SK-N-SH (cell line): Measurements from ENCODE around the gene FOXP1. TPM values are rescaled to one million over a fixed set of nuclear protein-coding genes. Genes with fewer than 3 reads are reported as not detected.

Experiments used
- CTCF ChIA-PET: fragments of 300-600, 350-600 bp; formaldehyde crosslinking; extraction: SDS; loops from one replicate; lab custom pipeline; 2021; lab: Yijun Ruan, JAX
- POLR2A ChIA-PET: fragments of 350-600 bp; sonication (Branson Sonifier 250); formaldehyde crosslinking; extraction: SDS; loops from one replicate; lab custom pipeline; 2020; ENCODE audit warnings: antibody characterized with exemption, inconsistent platforms; lab: Yijun Ruan, JAX
- DNase-seq: peaks from one replicate; pipeline ENCODE4 v3.0.0; 2012
- H2AFZ ChIP-seq: fragments of 200-600 bp; sonication (generic); 2 replicates; pipeline ENCODE4 v1.8.1; 2016; ENCODE audit warnings: antibody characterized with exemption, mild to moderate bottlenecking, low read depth
- H3F3A ChIP-seq: fragments of 200-600 bp; sonication (generic); replicated peaks from 2 replicates; pipeline ENCODE3; 2016; ENCODE audit warnings: antibody characterized with exemption, mild to moderate bottlenecking; ENCODE audit not compliant: insufficient read depth
- H3K27ac ChIP-seq, 2 experiments: fragments of 200-500 bp in 1 of 2; fragments of 200-600 bp in 1 of 2; sonication (Bioruptor generic) in 1 of 2; sonication (generic), shearing (Covaris generic) in 1 of 2; 2 replicates each; pipeline versions ENCODE4 v1.5.1 to v1.6.1; 2014 to 2016; ENCODE audit warnings: low read depth in 2 of 2, inconsistent platforms in 1 of 2, low read length in 1 of 2, mild to moderate bottlenecking in 1 of 2, mixed read lengths in 1 of 2
- H3K27me3 ChIP-seq: fragments of 200-600 bp; sonication (generic), shearing (Covaris generic); 2 replicates; pipeline ENCODE4 v1.6.1; 2016; ENCODE audit warnings: mixed run types; ENCODE audit not compliant: insufficient read depth
- H3K36me3 ChIP-seq, 2 experiments: fragments of 200-500 bp in 1 of 2; fragments of 200-600 bp in 1 of 2; sonication (Bioruptor generic) in 1 of 2; sonication (generic) in 1 of 2; replicated peaks in 1 of 2; 2 replicates each; pipeline versions ENCODE3 to v1.5.1; 2014 to 2016; ENCODE audit warnings: low read length in 1 of 2, mild to moderate bottlenecking in 1 of 2; ENCODE audit not compliant: insufficient read depth in 2 of 2, control insufficient read depth in 1 of 2
- H3K4me1 ChIP-seq, 2 experiments: fragments of 200-500 bp in 1 of 2; fragments of 200-600 bp in 1 of 2; sonication (Bioruptor generic) in 1 of 2; sonication (generic), shearing (Covaris generic) in 1 of 2; 2 replicates each; pipeline versions ENCODE4 v1.5.1 to v1.6.1; 2014 to 2016; ENCODE audit warnings: low read depth in 1 of 2, low read length in 1 of 2, mixed run types in 1 of 2; ENCODE audit not compliant: insufficient read depth in 2 of 2, control insufficient read depth in 1 of 2
- H3K4me2 ChIP-seq: fragments of 200-600 bp; sonication (generic), shearing (Covaris generic); 2 replicates; pipeline ENCODE4 v1.6.1; 2017; ENCODE audit warnings: mixed run types
- H3K4me3 ChIP-seq, 2 experiments: fragments of 200-500 bp in 1 of 2; fragments of 200-600 bp in 1 of 2; sonication (Bioruptor generic) in 1 of 2; sonication (generic), shearing (Covaris generic) in 1 of 2; 2 replicates each; pipeline versions ENCODE4 v1.5.1 to v1.8.1; 2014 to 2016; ENCODE audit warnings: low read depth in 2 of 2, inconsistent platforms in 1 of 2, low read length in 1 of 2, mild to moderate bottlenecking in 1 of 2, mixed read lengths in 1 of 2, moderate library complexity in 1 of 2
- H3K79me2 ChIP-seq: fragments of 200-600 bp; sonication (generic); 2 replicates; pipeline ENCODE4 v1.8.1; 2017; ENCODE audit warnings: mild to moderate bottlenecking; ENCODE audit not compliant: insufficient read depth
- H3K9ac ChIP-seq: fragments of 200-600 bp; sonication (generic); 2 replicates; pipeline ENCODE4 v1.6.1; 2017; ENCODE audit warnings: mixed run types
- H3K9me2 ChIP-seq: fragments of 200-600 bp; sonication (generic); 2 replicates; pipeline ENCODE4 v1.6.1; 2017; ENCODE audit warnings: mixed run types
- H3K9me3 ChIP-seq: fragments of 200-600 bp; sonication (generic); 2 replicates; pipeline ENCODE4 v1.6.1; 2017; ENCODE audit warnings: mixed run types, mild to moderate bottlenecking, moderate library complexity
- H4K20me1 ChIP-seq: fragments of 200-600 bp; sonication (generic); 2 replicates; pipeline ENCODE4 v1.6.1; 2017; ENCODE audit warnings: mild to moderate bottlenecking, mixed run types; ENCODE audit not compliant: insufficient read depth
- FOXJ3 ChIP-seq: sonication (generic); formaldehyde crosslinking; IDR thresholded peaks from 2 replicates; pipeline ENCODE4 v1.5.1; 2020; ENCODE audit warnings: mild to moderate bottlenecking, missing genetic modification reagents
- GABPA ChIP-seq: IDR thresholded peaks from 2 replicates; pipeline ENCODE4 v1.4.0; 2012; ENCODE audit warnings: low read depth, mild to moderate bottlenecking
- GATA2 ChIP-seq: sonication (generic); formaldehyde crosslinking; IDR thresholded peaks from 2 replicates; pipeline ENCODE4 v1.5.0; 2020; ENCODE audit warnings: mild to moderate bottlenecking, missing genetic modification reagents
- JUND ChIP-seq: IDR thresholded peaks from 2 replicates; pipeline ENCODE4 v1.4.0; 2012
- MAX ChIP-seq: IDR thresholded peaks from 2 replicates; pipeline ENCODE4 v1.4.0; 2012; ENCODE audit warnings: low read depth
- MXI1 ChIP-seq: IDR thresholded peaks from 2 replicates; pipeline ENCODE4 v1.6.1; 2012; ENCODE audit warnings: mild to moderate bottlenecking, low read depth, low read length, improper control_type of control experiment
- NFIC ChIP-seq: IDR thresholded peaks from 2 replicates; pipeline ENCODE4 v1.4.0; 2012; ENCODE audit warnings: borderline replicate concordance
- NRF1 ChIP-seq: IDR thresholded peaks from 2 replicates; pipeline ENCODE4 v1.6.1; 2012; ENCODE audit warnings: low read depth, mild to moderate bottlenecking, low read length
- RAD21 ChIP-seq: IDR thresholded peaks from 2 replicates; pipeline ENCODE4 v1.6.1; 2012; ENCODE audit warnings: mild to moderate bottlenecking, low read length
- RFX5 ChIP-seq: IDR thresholded peaks from 2 replicates; pipeline ENCODE4 v1.6.1; 2012; ENCODE audit warnings: mild to moderate bottlenecking, improper control_type of control experiment, low read length
- SIN3A ChIP-seq: IDR thresholded peaks from 2 replicates; pipeline ENCODE4 v1.6.1; 2012; ENCODE audit warnings: low read depth, mild to moderate bottlenecking, low read length, moderate library complexity, borderline replicate concordance
- TEAD4 ChIP-seq: IDR thresholded peaks from 2 replicates; pipeline ENCODE4 v1.4.0; 2012; ENCODE audit warnings: mild to moderate bottlenecking, borderline replicate concordance; ENCODE audit not compliant: insufficient read depth
- WGBS: methylation state at CpG from one replicate; pipeline ENCODE4 v1.1.6; 2017; ENCODE audit warnings: low lambda C conversion rate; 5-methylcytosine and 5-hydroxymethylcytosine counted together
- polyA plus RNA-seq, 3 experiments: library from polyadenylated mRNA; depleted of rRNA; stranded (reverse); fragments of >200 nt; gene quantifications; 2 replicates each; pipeline ENCODE4 v1.2.3, GENCODE V29; 2012
- TF ChIP-seq, protein P1 (sequence below): fragments of 150-350 bp; IDR thresholded peaks from 2 replicates; pipeline ENCODE4 v1.6.1; 2016; ENCODE audit warnings: mild to moderate bottlenecking, low read depth, low read length

FOXP1 gene
- polyA plus RNA-seq, 1 of the 3 experiments (the other 2 are of a cell fraction) = 8.8 TPM

- no peaks in the 10 kb centered on the region for H3K4me1 ChIP-seq
- H3K4me2 ChIP-seq = no peak overlapping the region
- no peak for DNase-seq
- H3K9me3 ChIP-seq = no peaks in the 10 kb centered on the region
- H3K27ac ChIP-seq = no peak overlapping the region
- ChIA-PET CTCF (interaction anchor here (1.0 to 1.2 kb wide), 2 partner anchors 8 to 13 kb away, joined by 3 read pairs; no protein-coding TSS in a partner anchor), POLR2A (no interaction called here)
- no peak overlapping the region for H3K4me3 ChIP-seq
- no peak overlapping the region for H2AFZ ChIP-seq
- H3K36me3 ChIP-seq = peaks cover 7 to 43% of the 10 kb centered on the region in 2 experiments
- H3K9ac ChIP-seq = no peak overlapping the region
- no peaks in the 10 kb centered on the region for H3K27me3 ChIP-seq
- peaks cover 15% of the 10 kb centered on the region for H3F3A ChIP-seq
- peaks cover 98% of the 10 kb centered on the region for H3K79me2 ChIP-seq
- TF ChIP-seq, protein P1, sequence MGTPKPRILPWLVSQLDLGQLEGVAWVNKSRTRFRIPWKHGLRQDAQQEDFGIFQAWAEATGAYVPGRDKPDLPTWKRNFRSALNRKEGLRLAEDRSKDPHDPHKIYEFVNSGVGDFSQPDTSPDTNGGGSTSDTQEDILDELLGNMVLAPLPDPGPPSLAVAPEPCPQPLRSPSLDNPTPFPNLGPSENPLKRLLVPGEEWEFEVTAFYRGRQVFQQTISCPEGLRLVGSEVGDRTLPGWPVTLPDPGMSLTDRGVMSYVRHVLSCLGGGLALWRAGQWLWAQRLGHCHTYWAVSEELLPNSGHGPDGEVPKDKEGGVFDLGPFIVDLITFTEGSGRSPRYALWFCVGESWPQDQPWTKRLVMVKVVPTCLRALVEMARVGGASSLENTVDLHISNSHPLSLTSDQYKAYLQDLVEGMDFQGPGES = no peak
- TF ChIP-seq MXI1 (no peak), GATA2 (no peak)
- H3K9me2 ChIP-seq = no peaks in the 10 kb centered on the region
- WGBS = 94% methylated on average over 2 of the region's 2 CpGs
- no peaks in the 10 kb centered on the region for H4K20me1 ChIP-seq
Measured at GRCh38 chr3:71560665-71561064, 22.9 kb downstream of the FOXP1 start.

- no peaks in the 10 kb centered on the region for H3K9me2 ChIP-seq
- H3K79me2 ChIP-seq = peaks cover 98% of the 10 kb centered on the region
- no peak for DNase-seq
- H3K4me2 ChIP-seq = no peak overlapping the region
- H4K20me1 ChIP-seq = no peaks in the 10 kb centered on the region
- H3K4me3 ChIP-seq = no peak overlapping the region
- 88% methylated on average over 4 of the region's 4 CpGs for WGBS
- H3K27me3 ChIP-seq = no peaks in the 10 kb centered on the region
- peaks cover 4 to 37% of the 10 kb centered on the region in 2 experiments for H3K36me3 ChIP-seq
- peaks cover 15% of the 10 kb centered on the region for H3F3A ChIP-seq
- TF ChIP-seq GABPA = no peak
- no peak for TF ChIP-seq NFIC
- TF ChIP-seq NRF1 = no peak
- TF ChIP-seq, protein P1 = no peak
- TF ChIP-seq FOXJ3 (CRISPR knock-in tag) = no peak
- TF ChIP-seq TEAD4 = no peak
- TF ChIP-seq RFX5 = no peak
- TF ChIP-seq JUND = no peak
- TF ChIP-seq SIN3A = no peak
- TF ChIP-seq GATA2 = no peak
- no peak for TF ChIP-seq RAD21
- no peak for TF ChIP-seq MAX
- POLR2A ChIA-PET = no interaction called here
- H3K4me1 ChIP-seq = no peaks in the 10 kb centered on the region
- CTCF ChIA-PET = interaction anchor here (1.2 kb wide), 1 partner anchor 9 kb away, joined by 3 read pairs; no protein-coding TSS in a partner anchor
- no peak overlapping the region; a peak in 1 of 4 replicates for H3K27ac ChIP-seq
- H3K9me3 ChIP-seq = no peaks in the 10 kb centered on the region
- no peak overlapping the region for H2AFZ ChIP-seq
- H3K9ac ChIP-seq = no peak overlapping the region
Measured at GRCh38 chr3:71559578-71560162, 23.9 kb downstream of the FOXP1 start.
